Measurements from ENCODE around the gene CREB5.

The CREB5 gene

DNA sequence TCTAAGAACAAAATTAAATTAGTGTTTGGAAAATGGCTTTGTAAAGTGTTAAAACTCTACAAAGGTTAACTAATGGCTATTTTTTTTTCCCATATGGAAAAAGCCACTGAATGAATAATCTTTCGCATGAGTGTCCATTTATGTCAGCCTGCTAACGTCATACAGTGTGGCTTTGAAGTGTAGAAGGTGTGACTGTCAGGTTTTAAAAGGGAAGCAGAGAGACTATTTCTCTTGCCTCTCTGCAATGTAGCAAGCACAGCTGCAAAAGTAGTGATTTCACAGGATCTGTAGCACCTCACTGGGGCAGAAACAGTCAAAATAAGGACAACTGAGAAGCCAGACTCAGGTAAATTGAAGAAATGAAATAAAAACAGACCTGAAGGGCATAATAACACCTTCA lies 53.4 kb downstream of the CREB5 start:
- no peak overlapping the region for H3K4me3 ChIP-seq (ENCODE audit: low read length)
- no peaks in the 10 kb centered on the region for H3K36me3 ChIP-seq (ENCODE audit: insufficient read depth, low read length)
- H3K9ac ChIP-seq (ENCODE audit: low read depth, low read length): no peak overlapping the region
- 78% methylated on average over 2 of the region's 2 CpGs for WGBS
- H3K4me1 ChIP-seq (ENCODE audit: insufficient read depth, low read length): no peaks in the 10 kb centered on the region
- no peaks in the 10 kb centered on the region for H3K27me3 ChIP-seq (ENCODE audit: insufficient read depth, low read length)
- H3K9me3 ChIP-seq (ENCODE audit: insufficient read depth, low read depth, low read length): no peaks in the 10 kb centered on the region
- no peak overlapping the region for H3K27ac ChIP-seq (ENCODE audit: low read depth, low read length)

DNA sequence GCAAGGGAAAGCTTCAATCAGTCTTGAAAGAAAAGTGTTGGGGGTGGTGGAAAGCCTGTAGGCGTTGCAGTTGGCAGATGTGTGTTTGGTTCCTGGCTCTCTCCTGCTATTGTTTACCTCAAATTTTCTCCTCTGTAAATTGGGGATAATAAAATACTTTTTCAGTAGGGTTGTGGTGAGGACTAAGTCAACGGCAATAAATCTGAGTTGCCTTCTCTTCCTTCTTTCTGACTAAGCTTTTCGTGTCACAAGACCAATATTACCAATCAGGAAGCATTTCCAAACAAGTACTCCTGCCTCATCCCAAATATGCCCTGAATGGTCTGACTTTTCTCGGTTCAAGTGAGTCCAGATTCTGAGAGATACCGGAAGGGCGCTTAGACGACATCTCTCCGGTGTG lies 54.0 kb downstream of the CREB5 start:
- H3K27ac ChIP-seq (ENCODE audit: low read depth, low read length): no peak overlapping the region
- WGBS: 91% methylated on average over 8 of the region's 8 CpGs

DNA sequence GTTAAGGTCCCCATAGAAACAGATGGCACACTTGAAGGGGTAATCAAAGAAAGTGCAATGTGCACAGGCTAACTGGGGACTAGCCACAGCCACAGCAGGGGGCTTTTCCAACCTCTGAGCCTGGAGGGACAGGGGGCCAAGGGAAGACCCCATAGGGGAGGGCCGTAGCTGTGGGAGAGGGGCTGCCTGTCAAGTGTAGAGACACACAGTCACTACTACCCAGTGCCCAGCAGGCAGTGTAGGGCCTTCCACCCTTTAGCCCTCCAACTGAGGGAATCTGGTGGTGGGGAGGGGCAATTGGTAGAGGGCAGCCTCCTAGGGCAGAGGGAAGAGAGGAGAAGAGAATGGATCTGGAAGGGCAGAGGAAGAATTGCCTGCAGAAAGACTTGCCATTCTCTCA lies 54.6 kb downstream of the CREB5 start:
- H3K27me3 ChIP-seq (ENCODE audit: insufficient read depth, low read length): no peaks in the 10 kb centered on the region
- no peak overlapping the region for H3K27ac ChIP-seq (ENCODE audit: low read depth, low read length)
- no peak overlapping the region for H3K9ac ChIP-seq (ENCODE audit: low read depth, low read length)
- H3K4me1 ChIP-seq (ENCODE audit: insufficient read depth, low read length): no peaks in the 10 kb centered on the region
- H3K4me3 ChIP-seq (ENCODE audit: low read length): no peak overlapping the region
- 67% methylated on average over 1 of the region's 1 CpG for WGBS
- H3K9me3 ChIP-seq (ENCODE audit: insufficient read depth, low read depth, low read length): no peaks in the 10 kb centered on the region
- H3K36me3 ChIP-seq (ENCODE audit: insufficient read depth, low read length): no peaks in the 10 kb centered on the region

More for the DNA sequence above, 54.0 kb downstream of the CREB5 start:
- Histone ChIP-seq H3K27me3 (ENCODE audit: insufficient read depth, low read length) (no peaks in the 10 kb centered on the region), H3K9ac (ENCODE audit: low read depth, low read length) (no peak overlapping the region), H3K4me1 (ENCODE audit: insufficient read depth, low read length) (no peaks in the 10 kb centered on the region), H3K36me3 (ENCODE audit: insufficient read depth, low read length) (no peaks in the 10 kb centered on the region), H3K4me3 (ENCODE audit: low read length) (no peak overlapping the region), H3K9me3 (ENCODE audit: insufficient read depth, low read depth, low read length) (no peaks in the 10 kb centered on the region)

DNA sequence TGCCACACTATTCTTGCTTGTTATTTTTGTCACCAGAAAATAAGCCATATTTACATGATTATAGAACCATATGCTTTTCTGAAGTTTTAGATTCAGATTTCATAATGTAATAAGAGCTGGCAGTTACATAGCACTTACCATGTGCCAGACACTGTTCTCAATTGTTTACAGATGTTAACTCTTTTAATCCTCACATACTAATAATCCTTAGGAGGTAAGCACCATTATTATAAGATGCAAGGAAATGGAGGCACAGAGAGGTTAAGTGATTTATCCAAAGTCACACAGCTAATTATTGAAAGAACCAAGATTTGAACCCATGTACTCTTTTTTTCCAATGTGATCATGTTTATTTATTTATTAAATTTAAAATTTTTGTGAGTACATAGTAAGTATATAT lies 57.2 kb downstream of the CREB5 start:
- Histone ChIP-seq H3K36me3 (ENCODE audit: insufficient read depth, low read length) (no peaks in the 10 kb centered on the region), H3K4me3 (ENCODE audit: low read length) (no peak overlapping the region)

DNA sequence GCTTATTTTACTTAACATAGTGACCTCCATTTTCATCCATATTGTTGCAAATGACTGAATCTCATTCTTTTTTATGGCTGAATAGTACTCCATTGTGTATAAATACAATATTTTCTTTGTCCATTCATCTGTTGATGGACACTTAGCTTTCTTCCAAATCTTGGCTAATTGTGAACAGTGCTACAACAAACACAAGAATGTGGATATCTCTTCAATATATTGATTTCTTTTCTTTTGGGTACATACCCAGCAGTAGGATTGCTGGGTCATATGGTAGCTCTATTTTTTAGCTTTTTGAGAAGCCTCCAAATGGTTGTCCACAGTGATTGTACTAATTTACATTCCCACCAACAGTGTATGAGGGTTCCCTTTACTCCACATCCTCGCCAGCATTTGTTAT lies 58.0 kb downstream of the CREB5 start:
- Histone ChIP-seq H3K9me3 (ENCODE audit: insufficient read depth, low read depth, low read length) (no peaks in the 10 kb centered on the region), H3K36me3 (ENCODE audit: insufficient read depth, low read length) (no peaks in the 10 kb centered on the region), H3K9ac (ENCODE audit: low read depth, low read length) (no peak overlapping the region), H3K27ac (ENCODE audit: low read depth, low read length) (no peak overlapping the region), H3K4me3 (ENCODE audit: low read length) (no peak overlapping the region), H3K4me1 (ENCODE audit: insufficient read depth, low read length) (peaks cover 6% of the 10 kb centered on the region; the same call in 1 of the 2 replicates), H3K27me3 (ENCODE audit: insufficient read depth, low read length) (no peaks in the 10 kb centered on the region)
- WGBS: 75% methylated on average over 1 of the region's 1 CpG

More for the DNA sequence above, 57.2 kb downstream of the CREB5 start:
- Histone ChIP-seq H3K4me1 (ENCODE audit: insufficient read depth, low read length) (peaks cover 6% of the 10 kb centered on the region; the same call in 1 of the 2 replicates), H3K27ac (ENCODE audit: low read depth, low read length) (no peak overlapping the region), H3K9me3 (ENCODE audit: insufficient read depth, low read depth, low read length) (no peaks in the 10 kb centered on the region), H3K9ac (ENCODE audit: low read depth, low read length) (no peak overlapping the region), H3K27me3 (ENCODE audit: insufficient read depth, low read length) (no peaks in the 10 kb centered on the region)

DNA sequence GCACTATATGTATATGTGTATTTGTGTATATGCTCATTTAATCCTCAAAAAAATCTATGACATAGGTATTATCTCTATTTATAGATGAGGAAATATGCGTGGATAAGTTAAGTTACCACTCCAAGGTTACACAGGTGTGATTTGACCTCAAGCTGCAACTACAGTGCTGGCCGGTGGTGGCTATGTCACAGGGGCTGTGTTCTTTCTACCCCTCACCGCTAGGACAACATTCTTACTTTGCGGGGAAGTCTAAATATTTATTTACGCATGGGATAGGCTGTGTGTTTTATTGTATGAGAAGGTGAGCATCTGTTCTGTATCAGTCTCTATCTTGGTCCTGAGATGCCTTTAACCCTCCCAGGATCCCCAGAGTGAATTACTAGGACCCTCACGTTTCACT lies 60.0 kb downstream of the CREB5 start:
- Histone ChIP-seq H3K27ac (ENCODE audit: low read depth, low read length) (no peak overlapping the region), H3K27me3 (ENCODE audit: insufficient read depth, low read length) (no peaks in the 10 kb centered on the region)
- WGBS: 85% methylated on average over 6 of the region's 6 CpGs

DNA sequence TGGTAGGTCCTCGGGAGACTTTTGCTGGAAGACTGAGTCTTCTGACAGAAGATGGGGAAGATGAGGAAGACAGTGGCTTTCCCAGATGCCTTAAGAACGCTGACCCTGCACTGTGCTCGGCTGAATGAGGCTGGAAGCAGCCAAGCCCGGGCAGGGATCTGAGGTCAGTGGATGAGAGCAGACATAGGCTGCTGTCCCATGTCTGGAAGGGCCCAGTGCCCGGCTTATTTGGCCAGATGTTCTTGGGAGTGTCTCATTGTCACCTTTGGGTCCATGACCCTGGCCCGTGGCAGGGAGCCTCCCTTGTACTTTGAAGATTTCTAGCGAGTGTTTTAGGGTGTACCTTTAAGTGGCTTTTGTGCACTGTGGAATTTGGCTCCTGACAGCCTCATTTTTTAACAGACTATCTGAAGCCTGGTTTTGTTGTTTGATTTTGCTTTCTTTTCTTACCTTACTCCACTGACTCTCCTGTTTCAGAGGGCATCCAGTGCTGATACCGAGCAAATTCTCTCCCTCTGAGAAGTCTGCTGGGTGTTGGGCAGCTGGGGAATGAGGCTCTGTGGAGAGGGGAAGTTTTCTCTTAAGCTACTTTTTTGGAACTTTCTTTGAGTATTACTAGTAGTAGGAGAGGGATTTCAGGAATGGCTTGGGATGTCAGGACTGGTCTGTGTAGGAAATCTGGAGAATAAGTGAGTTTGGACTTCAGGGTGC lies 61.4 kb downstream of the CREB5 start:
- H3K4me1 ChIP-seq (ENCODE audit: insufficient read depth, low read length): peaks cover 9% of the 10 kb centered on the region
- no peak overlapping the region for H3K9ac ChIP-seq (ENCODE audit: low read depth, low read length)
- H3K9me3 ChIP-seq (ENCODE audit: insufficient read depth, low read depth, low read length): no peaks in the 10 kb centered on the region
- H3K27me3 ChIP-seq (ENCODE audit: insufficient read depth, low read length): no peaks in the 10 kb centered on the region
- no peak overlapping the region for H3K4me3 ChIP-seq (ENCODE audit: low read length)
- H3K36me3 ChIP-seq (ENCODE audit: insufficient read depth, low read length): no peaks in the 10 kb centered on the region
- WGBS: 89% methylated on average over 8 of the region's 8 CpGs
- no peak overlapping the region for H3K27ac ChIP-seq (ENCODE audit: low read depth, low read length)

More for the DNA sequence above, 60.0 kb downstream of the CREB5 start:
- Histone ChIP-seq H3K4me1 (ENCODE audit: insufficient read depth, low read length) (peaks cover 6% of the 10 kb centered on the region; the same call in 1 of the 2 replicates), H3K9me3 (ENCODE audit: insufficient read depth, low read depth, low read length) (no peaks in the 10 kb centered on the region), H3K4me3 (ENCODE audit: low read length) (no peak overlapping the region), H3K36me3 (ENCODE audit: insufficient read depth, low read length) (no peaks in the 10 kb centered on the region), H3K9ac (ENCODE audit: low read depth, low read length) (no peak overlapping the region)

DNA sequence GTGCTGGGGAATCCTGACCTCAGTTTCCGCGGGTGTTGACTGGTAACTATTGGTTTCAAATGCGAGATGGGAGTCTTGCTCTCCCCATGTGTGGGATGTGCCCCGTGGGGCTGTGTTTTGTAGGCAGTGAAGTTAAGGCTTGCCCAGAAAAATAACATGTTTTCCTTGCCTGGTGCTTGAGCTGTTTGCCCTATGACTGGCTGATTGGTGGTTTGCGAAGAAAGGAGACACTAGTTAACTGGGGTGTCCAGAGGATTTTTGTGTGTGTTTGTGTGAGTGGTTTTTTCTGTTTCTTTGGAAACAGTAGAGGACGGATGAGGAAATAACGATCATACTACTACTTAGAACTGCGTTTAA lies 61.9 kb downstream of the CREB5 start:
- 93% methylated on average over 8 of the region's 8 CpGs for WGBS
- H3K9me3 ChIP-seq (ENCODE audit: insufficient read depth, low read depth, low read length): no peaks in the 10 kb centered on the region
- peaks cover 15% of the 10 kb centered on the region for H3K4me1 ChIP-seq (ENCODE audit: insufficient read depth, low read length)
- no peak overlapping the region for H3K4me3 ChIP-seq (ENCODE audit: low read length)
- H3K9ac ChIP-seq (ENCODE audit: low read depth, low read length): no peak overlapping the region
- H3K27me3 ChIP-seq (ENCODE audit: insufficient read depth, low read length): no peaks in the 10 kb centered on the region
- no peak overlapping the region for H3K27ac ChIP-seq (ENCODE audit: low read depth, low read length)
- H3K36me3 ChIP-seq (ENCODE audit: insufficient read depth, low read length): no peaks in the 10 kb centered on the region

DNA sequence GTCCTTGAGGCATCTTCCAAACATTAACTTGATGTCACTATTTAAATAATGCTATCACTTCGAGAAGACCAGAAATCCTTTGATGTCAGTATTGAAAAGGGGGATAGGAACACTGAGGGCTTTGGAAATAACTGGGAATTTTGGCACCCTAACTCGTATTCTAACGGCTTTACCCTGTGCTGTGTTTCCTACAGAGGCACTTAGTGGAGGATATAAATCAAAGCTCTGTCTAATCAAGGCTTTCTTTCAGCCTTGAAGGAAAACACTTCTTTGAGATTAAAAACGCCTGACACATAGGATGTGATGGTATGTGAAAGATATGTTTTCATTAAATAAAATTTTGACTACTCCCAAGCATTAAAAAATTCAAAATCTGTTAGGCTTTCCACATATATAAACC lies 62.3 kb downstream of the CREB5 start:
- Histone ChIP-seq H3K27me3 (ENCODE audit: insufficient read depth, low read length) (no peaks in the 10 kb centered on the region), H3K9ac (ENCODE audit: low read depth, low read length) (no peak overlapping the region)
- 90% methylated on average over 3 of the region's 4 CpGs for WGBS

DNA sequence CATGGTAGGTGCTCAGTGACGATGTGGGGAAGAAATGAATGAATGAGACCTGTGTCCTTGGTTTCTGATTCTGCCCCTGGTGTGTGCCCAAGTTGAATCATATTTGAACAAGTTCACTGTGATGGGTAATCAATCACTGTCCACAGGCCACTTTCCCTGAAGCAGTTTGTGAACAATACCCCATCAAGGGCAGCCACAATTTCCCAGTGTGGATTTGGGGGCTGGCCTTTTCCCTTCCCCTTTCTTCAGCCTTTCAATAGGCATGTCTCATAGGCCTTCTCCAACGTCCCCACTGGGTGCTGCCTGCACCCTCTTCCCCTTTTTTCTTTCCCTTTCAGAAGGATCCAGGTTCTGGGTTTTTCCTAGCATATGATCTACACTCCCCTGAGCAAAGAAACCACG lies 64.7 kb downstream of the CREB5 start:
- Histone ChIP-seq H3K9me3 (ENCODE audit: insufficient read depth, low read depth, low read length) (no peaks in the 10 kb centered on the region), H3K36me3 (ENCODE audit: insufficient read depth, low read length) (no peaks in the 10 kb centered on the region), H3K4me1 (ENCODE audit: insufficient read depth, low read length) (peaks cover 39% of the 10 kb centered on the region), H3K9ac (ENCODE audit: low read depth, low read length) (no peak overlapping the region), H3K4me3 (ENCODE audit: low read length) (no peak overlapping the region), H3K27ac (ENCODE audit: low read depth, low read length) (no peak overlapping the region), H3K27me3 (ENCODE audit: insufficient read depth, low read length) (no peaks in the 10 kb centered on the region)
- 75% methylated on average over 3 of the region's 3 CpGs for WGBS

More for the DNA sequence above, 62.3 kb downstream of the CREB5 start:
- Histone ChIP-seq H3K9me3 (ENCODE audit: insufficient read depth, low read depth, low read length) (no peaks in the 10 kb centered on the region), H3K4me3 (ENCODE audit: low read length) (no peak overlapping the region), H3K4me1 (ENCODE audit: insufficient read depth, low read length) (peaks cover 18% of the 10 kb centered on the region), H3K27ac (ENCODE audit: low read depth, low read length) (no peak overlapping the region), H3K36me3 (ENCODE audit: insufficient read depth, low read length) (no peaks in the 10 kb centered on the region)

DNA sequence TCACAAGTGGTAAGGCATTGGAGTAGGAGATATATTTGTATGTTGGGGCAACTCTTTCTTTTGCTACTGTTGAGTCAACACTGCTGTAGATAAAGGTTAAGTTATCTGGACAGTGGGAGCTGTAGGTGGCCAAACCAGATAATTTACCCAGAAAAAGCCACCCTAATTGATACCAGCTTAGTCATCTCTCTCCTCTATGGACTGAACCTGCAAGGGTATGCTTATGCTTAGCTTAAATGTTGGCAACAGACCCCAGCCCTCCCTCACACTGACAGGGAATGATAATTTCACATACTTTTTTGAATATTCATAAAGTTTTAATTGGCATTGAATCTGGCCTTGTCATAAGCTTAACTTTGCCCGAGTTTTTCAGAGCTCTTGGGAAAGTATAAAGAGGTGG lies 66.3 kb downstream of the CREB5 start:
- H3K9me3 ChIP-seq (ENCODE audit: insufficient read depth, low read depth, low read length): no peaks in the 10 kb centered on the region
- no CpG with 5 or more reads among the region's 1 CpG for WGBS
- H3K27me3 ChIP-seq (ENCODE audit: insufficient read depth, low read length): no peaks in the 10 kb centered on the region
- H3K27ac ChIP-seq (ENCODE audit: low read depth, low read length): no peak overlapping the region
- no peaks in the 10 kb centered on the region for H3K36me3 ChIP-seq (ENCODE audit: insufficient read depth, low read length)
- H3K4me3 ChIP-seq (ENCODE audit: low read length): no peak overlapping the region
- H3K9ac ChIP-seq (ENCODE audit: low read depth, low read length): no peak overlapping the region
- H3K4me1 ChIP-seq (ENCODE audit: insufficient read depth, low read length): peaks cover 56% of the 10 kb centered on the region

DNA sequence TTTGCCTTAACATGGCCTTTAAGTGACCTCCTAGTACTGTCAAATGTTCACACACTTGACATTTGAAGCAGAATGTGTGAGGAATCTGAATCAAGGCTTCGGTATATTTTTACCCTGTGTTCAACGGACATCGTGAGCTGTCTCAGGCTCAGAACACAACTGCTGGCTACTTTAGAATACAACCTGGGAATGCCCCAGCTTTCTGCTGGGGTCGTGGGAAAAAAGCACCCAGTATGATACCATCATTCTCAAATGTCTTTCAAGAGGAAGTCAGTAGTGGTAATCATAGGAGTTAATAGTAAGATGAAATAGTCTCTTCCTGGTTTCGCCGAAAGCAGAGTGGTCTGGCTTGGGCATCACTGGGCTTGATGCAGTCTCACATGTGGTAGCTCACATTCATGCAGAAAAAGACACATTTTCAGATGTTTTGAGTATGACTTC lies 67.2 kb downstream of the CREB5 start:
- Histone ChIP-seq H3K9ac (ENCODE audit: low read depth, low read length) (no peak overlapping the region), H3K4me1 (ENCODE audit: insufficient read depth, low read length) (peaks cover 59% of the 10 kb centered on the region), H3K36me3 (ENCODE audit: insufficient read depth, low read length) (no peaks in the 10 kb centered on the region), H3K27me3 (ENCODE audit: insufficient read depth, low read length) (no peaks in the 10 kb centered on the region), H3K27ac (ENCODE audit: low read depth, low read length) (no peak overlapping the region), H3K4me3 (ENCODE audit: low read length) (no peak overlapping the region), H3K9me3 (ENCODE audit: insufficient read depth, low read depth, low read length) (no peaks in the 10 kb centered on the region)
- 89% methylated on average over 6 of the region's 6 CpGs for whole genome bisulfite sequencing
